Aorta (tissue), 5 donors: ENCODE data around the gene ACAD10. TPM values are rescaled to one million over a fixed set of nuclear protein-coding genes. Genes with fewer than 3 reads are reported as not detected.

ENCODE experiments used
- ATAC-seq: fragments of 200-7000 bp; cut with Tn5 transposase; one replicate; pipeline ENCODE4 v1.9.1; 2022; ENCODE audit warnings: moderate library complexity; ENCODE audit not compliant: low FRiP score
- DNase-seq, 2 donors: peaks; one replicate each; pipeline ENCODE4 v3.0.0-alpha.2; 2020
- H3K27ac ChIP-seq, 2 donors: one replicate each; pipeline ENCODE4 v1.5.1; 2013; ENCODE audit warnings: low read length in 2 of 2, mild to moderate bottlenecking in 2 of 2, moderate library complexity in 2 of 2, control low read depth in 1 of 2, inconsistent platforms in 1 of 2, low read depth in 1 of 2
- H3K27me3 ChIP-seq, 2 donors: one replicate each; pipeline ENCODE4 v1.6.1; 2013; ENCODE audit warnings: control low read depth in 1 of 2, low read length in 1 of 2, mild to moderate bottlenecking in 1 of 2, moderate library complexity in 1 of 2; ENCODE audit not compliant: insufficient read depth in 2 of 2, control insufficient read depth in 1 of 2
- H3K36me3 ChIP-seq, 2 donors: one replicate each; pipeline ENCODE4 v1.6.1; 2013; ENCODE audit warnings: control low read depth in 1 of 2, low read length in 1 of 2, mild to moderate bottlenecking in 1 of 2; ENCODE audit not compliant: insufficient read depth in 2 of 2, control insufficient read depth in 1 of 2
- H3K4me1 ChIP-seq, 2 donors: one replicate each; pipeline ENCODE4 v1.6.1; 2013; ENCODE audit warnings: low read length in 2 of 2, control low read depth in 1 of 2, mild to moderate bottlenecking in 1 of 2, moderate library complexity in 1 of 2; ENCODE audit not compliant: insufficient read depth in 2 of 2, control insufficient read depth in 1 of 2
- H3K4me3 ChIP-seq, 2 donors: one replicate each; pipeline ENCODE4 v1.5.1; 2013; ENCODE audit warnings: low read length in 2 of 2, control low read depth in 1 of 2, mild to moderate bottlenecking in 1 of 2
- H3K9me3 ChIP-seq: one replicate; pipeline ENCODE4 v1.6.1; 2013; ENCODE audit warnings: mild to moderate bottlenecking, low read length; ENCODE audit not compliant: control insufficient read depth
- WGBS, 2 donors: extraction: QIAGEN DNeasy Blood & Tissue Kit; methylation state at CpG; one replicate each; pipeline ENCODE4 v1.1.7; 2013; 5-methylcytosine and 5-hydroxymethylcytosine counted together
- intact Hi-C, 2 donors: fragments of 100-400 bp; cut with DNase I; formaldehyde crosslinking; loops; one replicate each; pipeline versions ENCODE4 v1.14.2 to v1.15.0; 2022
- polyA plus RNA-seq, 2 donors: library from polyadenylated mRNA; stranded (reverse); fragments of 200-250 nt; gene quantifications; one replicate each; pipeline ENCODE4 v1.2.3, GENCODE V29; 2013
- total RNA-seq, 2 donors: library from RNA; stranded (reverse); fragmentation: NEBNext Ultra II Directional; extraction: Animal tissue kit (Norgen Biotek cat#: 25700); gene quantifications; one replicate each; pipeline ENCODE4 v1.2.1, GENCODE V29; 2021
- donor health status: healthy with polysubstance abuse.
- donor health status: Bipolar disorder and iron deficiency.
- donor health status: DM: no; HTN: no; CAD: no.
- donor health status: DM: no; HTN: no; CAD: no.
- donor health status: DM: yes; HTN: yes; CAD: no.

Gene ACAD10
- total and polyA plus RNA-seq, 4 donors, result 7.0 to 27.9 (median 15.6) TPM

DNA sequence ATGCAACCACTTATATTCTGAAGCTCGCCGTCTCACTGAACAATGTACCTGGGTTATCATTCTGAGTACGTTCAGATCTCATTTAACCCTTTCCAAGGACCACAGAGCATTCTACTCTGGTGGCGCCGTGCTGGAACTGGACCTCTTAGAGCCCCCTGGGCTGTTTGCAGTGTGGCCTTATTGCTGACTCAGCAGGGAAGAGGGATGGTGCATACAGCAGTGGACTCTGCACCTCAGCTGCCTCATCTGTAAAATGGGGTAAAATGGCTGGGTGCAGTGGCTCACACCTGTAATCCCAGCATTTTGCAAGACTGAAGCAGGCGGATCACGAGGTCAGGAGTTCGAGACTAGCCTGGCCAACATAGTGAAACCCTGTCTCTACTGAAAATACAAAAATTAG is 83.7 kb downstream of the ACAD10 start:
- ATAC-seq, result no peak
- no peaks in the 10 kb centered on the region for H3K4me1 ChIP-seq
- no peaks in the 10 kb centered on the region for H3K27me3 ChIP-seq
- H3K4me3 ChIP-seq, result no peak overlapping the region
- DNase-seq, result no peak
- no peak overlapping the region for H3K27ac ChIP-seq
- no peaks in the 10 kb centered on the region for H3K9me3 ChIP-seq
- 86% methylated on average over 8 of the region's 8 CpGs for WGBS, 2 donors
- no peaks in the 10 kb centered on the region for H3K36me3 ChIP-seq
- intact Hi-C loops, result loop anchor here in 1 of 2 donors (5.0 kb wide), 1 partner anchor 73 kb away; the partner anchor contains the start of gene MAPKAPK5

DNA sequence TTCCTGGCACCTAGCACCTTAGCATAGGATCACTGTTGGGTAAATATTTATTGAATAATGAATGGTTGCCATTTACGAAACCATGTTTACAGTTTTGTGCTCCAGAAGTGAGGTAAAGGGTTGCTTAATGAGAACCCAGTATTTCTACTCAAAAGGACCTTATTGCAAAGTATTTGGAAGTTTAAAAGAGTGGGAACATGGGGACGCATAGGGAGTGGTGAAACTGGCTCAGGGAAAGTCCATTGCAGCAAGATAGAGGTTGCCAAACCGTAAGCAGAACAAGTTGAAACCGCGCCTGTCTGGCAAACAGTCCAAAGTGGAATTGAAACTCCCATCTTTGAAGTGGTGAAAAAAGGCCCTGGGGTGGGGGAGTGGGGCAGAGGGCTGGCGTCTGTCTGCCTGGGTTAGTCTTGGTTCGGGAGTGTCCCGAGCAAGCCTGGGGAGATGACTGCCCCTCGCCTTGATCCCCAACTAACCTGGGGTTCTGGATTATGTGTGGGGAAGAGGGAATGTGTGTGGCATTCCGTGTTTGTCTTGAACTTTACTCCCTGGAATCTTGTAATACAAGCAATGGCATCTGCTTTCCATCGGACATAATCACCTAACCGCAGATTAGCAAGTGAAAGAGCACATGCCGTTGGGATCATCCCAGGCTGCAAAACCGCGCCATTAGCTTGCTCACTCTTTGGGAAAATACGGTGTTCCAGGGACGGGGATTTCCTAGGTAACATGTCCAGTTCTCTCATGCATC is 88.1 kb downstream of the ACAD10 start:
- no peaks in the 10 kb centered on the region for H3K36me3 ChIP-seq
- no peak overlapping the region for H3K4me3 ChIP-seq
- intact Hi-C loops, result no loop called here
- ATAC-seq (peak; percentile 72), DNase-seq (peak; percentile 83 to 84)
- H3K27me3 ChIP-seq, result no peaks in the 10 kb centered on the region
- no peaks in the 10 kb centered on the region for H3K9me3 ChIP-seq
- H3K4me1 ChIP-seq, result peaks cover 0 to 5% of the 10 kb centered on the region in 2 donors
- WGBS, 2 donors, result 25 to 28% methylated on average over 17 of the region's 17 CpGs
- peak overlapping the region; percentile 7 to 43 for H3K27ac ChIP-seq

DNA sequence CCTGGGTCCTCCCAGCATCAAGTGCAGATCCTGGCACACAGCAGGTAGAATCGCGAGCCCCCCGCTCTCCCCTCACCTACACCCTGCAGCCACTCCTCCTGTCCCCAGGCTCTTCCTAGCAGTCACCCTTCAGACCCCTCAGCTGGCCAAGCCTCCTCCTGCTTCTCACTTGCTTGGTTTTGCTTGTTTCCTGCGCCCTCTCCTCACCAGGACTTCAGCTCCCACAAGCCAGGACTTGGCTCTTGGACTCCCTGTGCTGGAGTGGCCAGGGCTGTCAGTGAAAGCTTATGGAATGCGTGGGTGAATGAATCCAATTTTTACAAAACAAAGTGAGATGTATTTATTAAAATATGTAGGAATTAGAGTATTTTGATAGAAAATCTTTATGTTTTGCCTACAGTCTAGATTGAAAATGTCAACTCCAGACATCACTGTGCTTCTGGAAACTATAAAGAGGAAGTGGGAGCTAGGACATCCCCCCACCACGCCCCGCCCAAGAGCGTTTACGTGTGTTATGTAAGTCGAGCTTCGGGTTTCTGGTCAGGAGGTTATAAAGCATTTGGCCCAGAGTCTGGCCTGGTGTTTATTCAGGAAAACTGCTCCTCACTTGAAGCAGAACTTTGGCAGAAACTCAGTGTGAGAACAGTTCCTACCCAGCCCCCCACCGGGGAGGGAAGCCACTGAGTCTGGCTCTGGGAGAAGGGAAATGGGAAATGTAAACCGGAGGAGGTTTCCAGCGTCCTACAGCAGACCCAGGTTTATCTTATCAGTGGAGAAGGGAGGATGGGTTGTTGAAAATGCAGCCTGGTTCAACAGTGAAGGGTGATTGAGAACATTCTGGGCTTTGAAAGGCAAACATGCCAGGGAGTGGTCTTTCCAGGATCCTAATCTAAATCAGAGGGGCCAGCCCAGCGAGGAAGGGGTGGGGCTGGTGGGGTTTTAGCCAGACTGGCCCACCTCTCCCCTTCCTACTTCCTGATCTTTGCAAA is 89.6 kb downstream of the ACAD10 start:
- Histone ChIP-seq H3K9me3 (no peaks in the 10 kb centered on the region), H3K4me3 (no peak overlapping the region)
- peak; percentile 81 to 94 for DNase-seq

DNA sequence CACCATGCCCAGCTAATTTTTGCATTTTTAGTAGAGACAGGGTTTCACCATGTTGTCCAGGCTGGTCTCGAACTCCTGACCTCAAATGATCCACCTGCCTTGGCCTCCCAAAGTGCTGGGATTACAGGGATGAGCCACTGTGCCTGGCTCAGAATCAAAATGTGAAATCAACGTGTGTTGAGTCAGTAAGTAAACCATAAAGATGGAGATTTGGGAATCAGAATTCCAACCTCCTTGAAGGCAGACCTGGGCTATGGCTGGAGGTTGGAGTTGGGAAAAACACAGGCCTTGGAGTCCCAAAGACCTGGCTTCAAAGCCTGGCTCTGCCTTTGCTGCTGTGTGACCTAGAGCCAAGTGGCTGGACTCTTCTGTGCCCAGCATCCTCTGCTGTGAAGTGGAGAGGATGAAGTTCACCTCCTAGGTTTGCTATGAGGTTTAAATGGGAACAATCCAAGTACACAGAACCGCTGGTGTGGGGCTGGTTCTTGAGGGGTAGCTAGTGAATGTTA is 91.0 kb downstream of the ACAD10 start:
- no peak for ATAC-seq

More for the DNA sequence above, 89.6 kb downstream of the ACAD10 start:
- ATAC-seq, result peak; percentile 89
- Histone ChIP-seq H3K4me1 (peaks cover 0 to 5% of the 10 kb centered on the region in 2 donors), H3K27ac (peak overlapping the region; percentile 43 to 73), H3K36me3 (no peaks in the 10 kb centered on the region), H3K27me3 (no peaks in the 10 kb centered on the region)
- intact Hi-C loops, result no loop called here
- 3 to 5% methylated on average over 15 of the region's 15 CpGs for WGBS, 2 donors

DNA sequence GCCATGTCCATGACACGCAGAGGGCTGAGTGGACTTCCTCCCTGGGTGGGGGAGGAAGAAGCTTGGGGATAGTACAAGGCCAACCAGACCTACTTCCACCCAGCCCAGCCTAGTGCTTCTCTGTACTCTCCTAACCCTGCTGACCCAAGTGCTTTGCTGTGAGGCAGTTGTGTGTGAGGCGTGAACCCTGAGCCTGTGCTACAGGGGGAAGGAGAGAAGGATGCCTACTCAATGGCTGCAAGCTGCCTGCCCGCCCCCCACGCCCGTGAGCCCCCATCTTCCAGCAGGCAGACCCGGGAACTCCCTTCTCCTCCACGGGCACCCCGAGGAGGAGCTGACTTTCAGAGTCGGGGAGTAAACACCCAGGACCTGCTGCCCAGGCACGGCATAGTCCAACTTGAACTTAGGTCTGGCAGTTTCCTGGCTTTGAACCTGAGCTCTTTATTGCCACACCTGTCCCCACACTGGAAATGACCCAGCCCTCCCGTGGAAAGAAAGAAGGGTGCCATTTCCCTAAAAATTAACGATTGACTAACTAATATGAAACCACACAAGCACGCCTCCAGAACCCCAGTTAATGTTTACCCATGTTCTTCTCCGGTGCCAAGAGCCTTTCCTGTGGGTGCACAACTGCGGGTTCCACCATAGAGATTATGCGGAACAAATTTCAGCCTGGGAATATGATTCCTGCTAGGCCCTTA is 91.6 kb downstream of the ACAD10 start:
- no peak overlapping the region for H3K27ac ChIP-seq
- ATAC-seq (no peak), DNase-seq (peak in 1 of 2 donors; percentile 75)
- intact Hi-C loops, result no loop called here
- 85 to 89% methylated on average over 13 to 16 of the region's 16 CpGs for WGBS, 2 donors
- no peaks in the 10 kb centered on the region for H3K36me3 ChIP-seq
- no peak overlapping the region for H3K4me3 ChIP-seq
- peaks cover 2% of the 10 kb centered on the region for H3K9me3 ChIP-seq
- H3K4me1 ChIP-seq, result peaks cover 0 to 5% of the 10 kb centered on the region in 2 donors
- H3K27me3 ChIP-seq, result no peaks in the 10 kb centered on the region

More for the DNA sequence above, 91.0 kb downstream of the ACAD10 start:
- no peak for DNase-seq
- no peaks in the 10 kb centered on the region for H3K36me3 ChIP-seq
- 61 to 68% methylated on average over 3 of the region's 3 CpGs for WGBS, 2 donors
- intact Hi-C loops, result no loop called here
- peaks cover 2% of the 10 kb centered on the region for H3K9me3 ChIP-seq
- no peak overlapping the region for H3K4me3 ChIP-seq
- H3K4me1 ChIP-seq, result peaks cover 0 to 5% of the 10 kb centered on the region in 2 donors
- no peak overlapping the region for H3K27ac ChIP-seq
- H3K27me3 ChIP-seq, result no peaks in the 10 kb centered on the region

DNA sequence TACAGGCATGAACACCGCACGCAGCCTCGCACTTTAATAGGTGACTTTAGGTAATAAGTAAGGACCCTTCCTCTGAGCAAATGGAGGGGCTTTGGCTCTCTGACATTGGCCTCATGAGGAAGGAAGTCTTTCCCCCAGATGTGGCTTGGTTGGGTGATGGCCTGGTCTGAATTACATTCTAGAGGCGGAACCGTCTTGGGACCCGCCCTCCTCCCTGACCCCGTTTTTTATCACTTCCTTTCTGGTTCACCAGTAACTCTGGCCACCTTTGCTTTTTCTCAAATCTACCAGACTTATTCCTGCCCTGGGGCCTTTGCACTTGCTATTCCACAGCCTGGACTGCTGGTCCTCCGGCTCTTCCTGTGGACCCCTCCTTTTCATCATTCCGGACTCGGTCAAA is 94.3 kb downstream of the ACAD10 start:
- intact Hi-C loops, result no loop called here
- ATAC-seq (no peak), DNase-seq (no peak)
- peaks cover 2% of the 10 kb centered on the region for H3K9me3 ChIP-seq
- H3K27me3 ChIP-seq, result no peaks in the 10 kb centered on the region
- peaks cover 0 to 15% of the 10 kb centered on the region in 2 donors for H3K36me3 ChIP-seq
- WGBS, 2 donors, result 93 to 94% methylated on average over 10 of the region's 10 CpGs
- no peak overlapping the region for H3K4me3 ChIP-seq
- peaks cover 0 to 5% of the 10 kb centered on the region in 2 donors for H3K4me1 ChIP-seq
- no peak overlapping the region for H3K27ac ChIP-seq

DNA sequence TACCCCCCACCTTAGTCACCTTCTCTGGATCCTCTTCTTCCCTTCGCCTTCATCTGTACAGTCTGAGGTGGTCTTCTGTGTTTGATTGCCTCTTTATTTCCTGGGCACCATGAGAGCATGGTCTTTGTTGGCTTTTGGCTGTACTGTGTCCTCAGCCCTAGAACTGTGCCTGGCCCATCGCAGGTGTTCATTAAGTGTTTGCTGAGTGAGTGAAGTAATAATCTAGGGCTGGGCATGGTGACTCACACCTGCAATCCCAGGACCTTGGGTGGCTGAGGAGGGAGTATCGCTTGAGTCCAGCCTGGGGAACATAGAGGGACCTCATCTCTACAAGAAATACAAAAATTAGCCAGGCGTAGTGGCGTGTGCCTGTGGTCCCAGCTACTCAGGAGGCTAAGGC is 94.8 kb downstream of the ACAD10 start:
- Histone ChIP-seq H3K4me1 (peaks cover 0 to 5% of the 10 kb centered on the region in 2 donors), H3K4me3 (no peak overlapping the region), H3K27me3 (no peaks in the 10 kb centered on the region), H3K27ac (no peak overlapping the region), H3K36me3 (peaks cover 0 to 15% of the 10 kb centered on the region in 2 donors), H3K9me3 (peaks cover 2% of the 10 kb centered on the region)
- no peak for DNase-seq
- ATAC-seq, result no peak
- intact Hi-C loops, result no loop called here
- WGBS, 2 donors, result 97% methylated on average over 5 of the region's 5 CpGs

DNA sequence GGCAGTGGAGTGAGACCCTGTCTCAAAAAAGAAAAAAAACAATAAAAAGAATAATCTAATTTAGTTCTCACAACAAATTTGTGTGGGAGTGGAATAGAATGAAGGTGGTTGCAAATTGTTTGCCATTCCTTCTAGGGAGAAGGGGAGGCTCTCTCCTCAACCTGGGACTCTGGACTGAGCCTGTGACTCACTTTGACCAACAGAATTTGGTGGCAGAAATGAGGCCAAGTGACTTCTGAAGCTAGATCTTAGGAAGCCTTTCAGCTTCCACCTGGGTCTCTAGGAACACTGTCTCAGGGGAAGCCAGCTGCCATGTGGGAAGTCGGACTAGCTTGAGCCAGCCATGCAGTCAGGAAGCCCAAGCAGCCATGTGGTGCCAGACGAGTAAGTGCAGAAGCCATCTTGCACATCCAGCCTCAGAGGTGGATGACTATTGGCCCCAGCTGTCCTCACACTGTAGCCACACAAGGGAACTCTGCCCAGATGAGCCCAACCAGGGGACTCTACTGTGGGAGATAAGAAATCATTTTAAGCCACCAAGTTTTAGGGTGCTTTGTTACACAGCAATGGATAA is 95.3 kb downstream of the ACAD10 start:
- WGBS, 2 donors, result 97% methylated on average over 2 of the region's 2 CpGs
- intact Hi-C loops, result no loop called here
- Histone ChIP-seq H3K27ac (no peak overlapping the region), H3K9me3 (peaks cover 2% of the 10 kb centered on the region), H3K36me3 (peaks cover 0 to 15% of the 10 kb centered on the region in 2 donors), H3K27me3 (no peaks in the 10 kb centered on the region), H3K4me1 (no peaks in the 10 kb centered on the region), H3K4me3 (no peak overlapping the region)
- no peak for ATAC-seq
- DNase-seq, result no peak
